HCT116 (cell line): ENCODE measurements around the gene LIPT1. TPM values are rescaled to one million over a fixed set of nuclear protein-coding genes. Genes with fewer than 3 reads are reported as not detected.

Experiments used
- ATAC-seq: fragments of 200-7000 bp; cut with Tn5 transposase; 2 replicates; pipeline ENCODE4 v1.9.1; 2020; ENCODE audit warnings: mild to moderate bottlenecking, moderate library complexity
- BruUV-seq: library from RNA; stranded (reverse); fragments of 400-500 nt; replicated peaks from 2 replicates; lab custom pipeline; 2021; lab: Mats Ljungman, UMichigan
- CTCF ChIA-PET: fragments of 300-600 bp; sonication (Branson Sonifier 250); formaldehyde crosslinking; loops from one replicate; lab custom pipeline; 2021; ENCODE audit warnings: antibody characterized with exemption; lab: Charles Lee
- POLR2A ChIA-PET: fragments of 300-600, 350-600 bp; sonication (Branson Sonifier 250); formaldehyde crosslinking; loops from one replicate; lab custom pipeline; 2021; ENCODE audit warnings: antibody characterized with exemption; lab: Charles Lee
- RAD21 ChIA-PET, 2 experiments: fragments of 300-600 bp; sonication (Branson Sonifier 250); formaldehyde crosslinking; loops; one replicate each; lab custom pipeline; 2023; ENCODE audit warnings: low total read pairs in 2 of 2; ENCODE audit not compliant: uncharacterized antibody in 2 of 2, unreplicated experiment in 2 of 2, low non-redundant PET in 1 of 2; lab: Charles Lee
- DNase-seq: peaks from one replicate; pipeline ENCODE4 v3.0.0-alpha.2; 2010; ENCODE audit warnings: low read depth, low spot score
- H2AFZ ChIP-seq: fragments of 200-600 bp; shearing (Covaris generic), sonication (generic); 2 replicates; pipeline ENCODE4 v1.6.1; 2017; ENCODE audit warnings: low read depth, mixed run types, mixed read lengths, antibody characterized with exemption, low read length; ENCODE audit not compliant: poor library complexity, severe bottlenecking
- H3K27ac ChIP-seq: 2 replicates; pipeline ENCODE4 v1.5.1; 2012; ENCODE audit warnings: low read depth, low read length
- H3K27me3 ChIP-seq: fragments of 200-600 bp; sonication (generic); 2 replicates; pipeline ENCODE4 v1.6.1; 2016; ENCODE audit warnings: mixed run types, low read length, mixed read lengths; ENCODE audit not compliant: insufficient read depth
- H3K36me3 ChIP-seq, 2 experiments: fragments of 200-500 bp in 1 of 2; fragments of 200-600 bp in 1 of 2; sonication (Bioruptor generic) in 1 of 2; sonication (generic) in 1 of 2; 2 replicates each; pipeline versions ENCODE4 v1.5.1 to v1.6.1; 2014 to 2016; ENCODE audit warnings: low read length in 2 of 2, inconsistent platforms in 1 of 2, mixed read lengths in 1 of 2, mixed run types in 1 of 2; ENCODE audit not compliant: insufficient read depth in 2 of 2, control insufficient read depth in 1 of 2
- H3K4me1 ChIP-seq, 2 experiments: fragments of 200-600 bp in 1 of 2; sonication (generic) in 1 of 2; 2 replicates each; pipeline versions ENCODE4 v1.5.1 to v1.6.1; 2012 to 2017; ENCODE audit warnings: low read length in 2 of 2, inconsistent platforms in 1 of 2, mild to moderate bottlenecking in 1 of 2, mixed read lengths in 1 of 2, mixed run types in 1 of 2, moderate library complexity in 1 of 2; ENCODE audit not compliant: insufficient read depth in 2 of 2, control insufficient read depth in 1 of 2
- H3K4me2 ChIP-seq: fragments of 200-600 bp; sonication (generic); 2 replicates; pipeline ENCODE4 v1.6.1; 2017; ENCODE audit warnings: mixed run types, low read length, mixed read lengths
- H3K4me3 ChIP-seq, 2 experiments: fragments of 200-600 bp in 1 of 2; sonication (generic) in 1 of 2; replicated peaks in 1 of 2; 2 replicates each; pipeline ENCODE4 v1.5.1; 2011 to 2016; ENCODE audit warnings: low read length in 2 of 2, control low read depth in 1 of 2, low read depth in 1 of 2, mild to moderate bottlenecking in 1 of 2, mixed read lengths in 1 of 2, mixed run types in 1 of 2
- H3K79me2 ChIP-seq: fragments of 200-600 bp; sonication (generic); 2 replicates; pipeline ENCODE4 v1.6.1; 2017; ENCODE audit warnings: mild to moderate bottlenecking, mixed run types, low read length, moderate library complexity, mixed read lengths; ENCODE audit not compliant: insufficient read depth
- H3K9ac ChIP-seq: fragments of 200-600 bp; sonication (generic); 2 replicates; pipeline ENCODE4 v1.6.1; 2016; ENCODE audit warnings: low read length, mixed read lengths
- H3K9me2 ChIP-seq: fragments of 200-600 bp; sonication (generic), shearing (Covaris generic); 2 replicates; pipeline ENCODE4 v1.6.1; 2017; ENCODE audit warnings: mixed run types, mild to moderate bottlenecking, moderate library complexity; ENCODE audit not compliant: insufficient read depth
- H3K9me3 ChIP-seq, 2 experiments: fragments of 200-500 bp in 1 of 2; fragments of 200-600 bp in 1 of 2; sonication (Bioruptor generic) in 1 of 2; sonication (generic) in 1 of 2; 2 replicates each; pipeline ENCODE4 v1.6.1; 2014 to 2017; ENCODE audit warnings: low read length in 2 of 2, mixed read lengths in 2 of 2, inconsistent platforms in 1 of 2, low read depth in 1 of 2, mild to moderate bottlenecking in 1 of 2, mixed run types in 1 of 2, moderate library complexity in 1 of 2; ENCODE audit not compliant: control insufficient read depth in 1 of 2, insufficient read depth in 1 of 2
- H4K20me1 ChIP-seq: fragments of 200-600 bp; sonication (generic), shearing (Covaris generic); 2 replicates; pipeline ENCODE4 v1.6.1; 2017; ENCODE audit warnings: mixed run types, mild to moderate bottlenecking, moderate library complexity; ENCODE audit not compliant: insufficient read depth
- ATF3 ChIP-seq: IDR thresholded peaks from 2 replicates; pipeline ENCODE4 v1.6.1; 2012
- CBX3 ChIP-seq: IDR thresholded peaks from 2 replicates; pipeline ENCODE4 v1.6.1; 2012; ENCODE audit warnings: low read depth
- CTCF ChIP-seq, 3 experiments: fragments of 200-600 bp in 1 of 3; sonication (generic) in 1 of 3; IDR thresholded peaks in 2 of 3; conservative IDR thresholded peaks in 1 of 3; 2 replicates each; pipeline ENCODE4 v1.5.1; 2012 to 2017; ENCODE audit warnings: low read depth in 2 of 3, low read length in 2 of 3, antibody characterized with exemption in 1 of 3, borderline replicate concordance in 1 of 3, control low read depth in 1 of 3, mild to moderate bottlenecking in 1 of 3, mixed read lengths in 1 of 3, mixed run types in 1 of 3, moderate library complexity in 1 of 3; ENCODE audit not compliant: insufficient read depth in 1 of 3
- EZH2 ChIP-seq: fragments of 200-600 bp; sonication (generic); IDR thresholded peaks from 2 replicates; pipeline ENCODE4 v1.6.1; 2017; ENCODE audit warnings: antibody characterized with exemption, mixed run types
- POLR2A ChIP-seq: IDR thresholded peaks from 2 replicates; pipeline ENCODE4 v1.7.0; 2011; ENCODE audit warnings: borderline replicate concordance; ENCODE audit not compliant: insufficient read depth, insufficient read length; ENCODE audit errors: extremely low read depth
- POLR2AphosphoS5 ChIP-seq: IDR thresholded peaks from 2 replicates; pipeline ENCODE4 v1.6.1; 2011; ENCODE audit warnings: mild to moderate bottlenecking, low read depth, low read length, moderate library complexity
- RAD21 ChIP-seq: IDR thresholded peaks from 2 replicates; pipeline ENCODE4 v1.6.1; 2012; ENCODE audit warnings: low read depth, mild to moderate bottlenecking
- SIN3A ChIP-seq: IDR thresholded peaks from 2 replicates; pipeline ENCODE4 v1.6.1; 2012; ENCODE audit warnings: low read depth
- YY1 ChIP-seq: IDR thresholded peaks from 2 replicates; pipeline ENCODE4 v1.6.1; 2011; ENCODE audit warnings: low read length, low read depth, moderate library complexity, mild to moderate bottlenecking; ENCODE audit not compliant: insufficient replicate concordance; ENCODE audit errors: extremely low read depth
- ZNF274 ChIP-seq: fragments of 200-500 bp; sonication (Bioruptor generic); IDR thresholded peaks from 2 replicates; pipeline ENCODE4 v1.6.1; 2014; ENCODE audit warnings: mild to moderate bottlenecking, low read depth, low read length, inconsistent platforms
- intact Hi-C: fragments of 100-400 bp; cut with micrococcal nuclease; formaldehyde crosslinking; loops from 2 replicates; pipeline ENCODE4 v1.10.0; 2022
- total RNA-seq: library from RNA; stranded (reverse); gene quantifications from one replicate; pipeline ENCODE4 v1.2.1, GENCODE V29; 2021; ENCODE audit not compliant: unreplicated experiment

The LIPT1 gene
- total RNA-seq, 1 experiment from 2014 or later = 8.5 TPM

GRCh38 chr2:99198103-99198841, 43.5 kb downstream of the LIPT1 start:
- no peaks in the 10 kb centered on the region for H3K79me2 ChIP-seq
- ChIA-PET POLR2A (no interaction called here), CTCF (no interaction called here), RAD21 (no interaction called here)
- H3K4me3 ChIP-seq = no peak overlapping the region
- no peaks in the 10 kb centered on the region for H4K20me1 ChIP-seq
- no TSS peak for BruUV-seq
- H3K9me3 ChIP-seq = no peaks in the 10 kb centered on the region
- no peak overlapping the region for H3K4me2 ChIP-seq
- H3K27ac ChIP-seq = no peak overlapping the region
- intact Hi-C loops = no loop called here
- no peak for ATAC-seq
- no peak for TF ChIP-seq SIN3A
- TF ChIP-seq EZH2 = no peak
- no peak for TF ChIP-seq POLR2AphosphoS5
- TF ChIP-seq POLR2A = no peak
- no peak for TF ChIP-seq RAD21
- no peak for TF ChIP-seq CTCF (IDR thresholded peaks at IDR 0.05 in 2 of 3, conservative IDR thresholded peaks at IDR 0.05 in 1 of 3; ENCODE audit: borderline replicate concordance in 1 of 3, insufficient read depth in 1 of 3, low read depth in 2 of 3, low read length in 2 of 3)
- TF ChIP-seq ATF3 = no peak
- no peak for TF ChIP-seq ZNF274
- TF ChIP-seq YY1 = no peak
- no peak for TF ChIP-seq CBX3
- H3K9ac ChIP-seq = no peak overlapping the region
- DNase-seq = no peak
- no peaks in the 10 kb centered on the region for H3K27me3 ChIP-seq
- no peaks in the 10 kb centered on the region for H3K9me2 ChIP-seq
- no peaks in the 10 kb centered on the region for H3K4me1 ChIP-seq
- peaks cover 16 to 17% of the 10 kb centered on the region in 2 experiments; a peak in 3 of 4 replicates for H3K36me3 ChIP-seq
- no peak overlapping the region for H2AFZ ChIP-seq
